GM18519 (cell line): ENCODE data around the gene TMEM161A.

Source experiments
- ATAC-seq: cut with Tn5 transposase; IDR thresholded peaks from one replicate; pipeline ENCODE4 v1.9.1; 2021; ENCODE audit warnings: mild to moderate bottlenecking, moderate library complexity; ENCODE audit not compliant: unreplicated experiment, low FRiP score

TMEM161A gene

DNA sequence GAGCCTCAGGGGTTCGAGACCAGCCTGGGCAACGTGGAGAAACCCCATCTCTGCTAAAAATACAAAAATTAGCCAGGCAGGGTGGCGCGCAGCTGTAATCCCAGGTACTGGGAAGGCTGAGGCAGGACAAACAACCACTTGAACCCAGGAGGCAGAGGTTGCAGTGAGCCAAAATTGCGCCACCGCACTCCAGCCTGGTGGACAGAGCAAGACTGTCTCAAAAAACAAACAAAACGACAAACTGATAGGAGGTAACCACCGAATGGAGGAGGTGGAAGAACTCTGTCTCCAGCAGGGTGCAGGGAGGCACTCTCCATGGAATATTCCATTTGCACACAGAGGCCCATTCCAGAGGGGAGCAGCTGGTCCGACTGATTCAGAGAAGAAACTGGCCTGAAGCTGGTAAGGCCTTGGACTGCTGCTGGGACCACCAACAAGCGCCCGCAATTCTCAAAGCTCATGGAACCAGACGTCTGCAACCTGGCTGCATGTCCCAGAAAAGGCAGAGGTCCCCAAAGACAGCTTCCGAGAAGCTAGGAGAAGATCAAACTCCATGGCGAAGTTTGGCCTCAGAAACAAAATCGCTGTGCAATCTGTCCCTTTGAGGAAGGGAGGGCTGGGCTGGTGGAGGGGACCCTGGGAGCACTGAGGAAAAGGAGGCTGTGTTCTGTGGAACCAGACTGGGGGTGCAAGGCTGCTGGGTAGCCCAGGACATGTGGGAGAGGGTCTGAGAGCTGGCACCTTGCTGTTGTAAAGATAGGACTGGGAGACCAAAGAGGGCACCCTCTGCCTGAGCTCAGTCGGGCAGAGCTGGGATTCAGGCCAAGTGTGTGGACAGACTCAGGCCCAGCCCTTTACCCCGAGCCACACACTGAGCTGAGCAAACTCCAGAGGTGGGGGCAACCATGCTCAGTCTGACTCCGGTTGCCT, 39.3 kb downstream of the TMEM161A start:
- no peak for ATAC-seq

DNA sequence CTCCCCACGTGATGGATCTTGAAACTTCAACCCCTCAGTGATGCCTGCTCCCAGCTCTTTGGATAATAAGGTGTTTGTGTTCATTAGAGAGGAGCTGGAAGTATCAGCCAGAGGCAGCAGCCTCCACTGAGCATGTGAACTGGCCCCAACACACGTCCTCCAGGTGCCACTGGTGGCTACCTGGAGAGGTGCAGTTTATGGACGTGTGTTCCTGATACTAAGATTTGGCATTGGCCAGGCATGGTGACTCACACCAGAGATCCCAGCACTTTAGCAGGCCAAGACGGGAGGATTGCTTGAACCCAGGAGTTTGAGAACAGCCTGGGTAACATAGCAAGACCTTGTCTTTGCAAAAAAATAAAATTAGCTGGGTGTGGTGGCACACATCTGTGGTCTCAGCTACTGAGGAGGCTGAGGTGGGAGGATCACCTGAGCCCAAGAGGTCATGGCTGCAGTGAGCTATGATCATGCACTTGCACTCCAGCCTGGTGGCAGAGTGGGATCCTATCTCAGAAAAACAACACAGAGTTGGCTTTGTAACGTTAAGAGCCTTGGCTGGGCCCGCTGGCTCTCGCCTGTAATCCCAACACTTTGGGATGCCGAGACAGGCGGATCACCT, 40.1 kb downstream of the TMEM161A start:
- no peak for ATAC-seq

DNA sequence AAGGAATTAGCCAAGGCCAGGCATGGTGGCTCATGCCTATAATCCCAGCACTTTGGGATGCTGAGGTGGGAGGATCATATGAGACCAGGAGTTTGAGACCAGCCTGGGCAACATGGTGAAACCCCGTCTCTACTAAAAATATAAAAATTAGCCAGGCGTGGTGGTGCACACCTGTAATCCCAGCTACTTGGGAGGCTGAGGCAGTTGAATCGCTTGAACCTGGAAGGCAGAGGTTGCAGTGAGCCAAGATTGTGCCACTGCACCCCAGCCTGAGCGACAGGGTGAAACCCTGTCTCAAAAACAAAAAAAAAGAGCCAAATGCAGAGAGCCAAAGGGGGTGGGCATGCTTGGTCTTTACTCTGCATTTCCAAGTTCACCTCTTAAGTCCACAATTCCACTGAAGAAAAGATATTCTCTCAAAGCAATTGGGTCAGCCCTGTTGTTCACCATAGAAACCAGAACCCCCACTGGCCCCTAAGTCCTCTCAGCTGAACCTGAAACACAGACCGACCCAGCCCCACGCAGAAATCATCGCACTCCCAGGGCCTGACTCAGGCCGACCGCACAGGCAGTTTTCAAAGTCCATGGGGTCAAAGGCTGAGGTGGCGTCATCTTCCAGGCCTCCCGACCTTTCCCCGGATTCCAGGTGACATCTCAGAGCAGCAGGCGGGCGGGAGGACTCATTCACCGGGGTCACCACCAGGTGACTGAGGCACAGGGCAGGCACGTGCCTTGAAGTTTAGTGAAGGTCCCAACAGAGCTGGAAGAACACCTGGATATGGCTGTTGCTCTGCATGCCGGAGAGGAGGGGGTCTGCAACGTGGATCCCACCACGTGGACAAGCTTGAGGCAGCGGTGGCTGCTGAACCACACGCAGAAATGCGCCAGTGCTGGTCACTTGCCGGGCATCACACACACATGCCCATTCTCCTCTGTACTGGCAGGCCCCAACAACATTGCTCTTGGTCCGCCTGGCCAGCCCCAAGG, 41.3 kb downstream of the TMEM161A start:
- ATAC-seq: no peak

DNA sequence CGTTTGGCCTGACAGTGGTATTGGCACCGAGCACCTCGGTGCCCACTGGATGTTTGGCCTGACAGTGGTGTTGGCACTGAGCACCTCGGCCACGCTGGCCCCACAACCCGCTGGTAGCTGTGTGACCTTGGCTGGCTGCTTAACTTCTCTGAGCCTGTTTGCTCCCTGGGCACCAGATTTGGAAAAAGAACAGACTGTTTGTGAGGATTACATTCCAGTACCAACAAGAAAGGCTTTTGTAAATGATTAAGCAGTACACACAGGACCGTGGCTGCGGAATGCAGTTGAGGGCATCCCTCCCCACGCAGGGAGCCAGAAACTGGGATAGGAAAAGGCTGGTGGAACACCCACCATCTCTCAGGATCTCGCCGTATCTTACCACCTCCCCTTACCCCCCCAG, 42.6 kb downstream of the TMEM161A start:
- no peak for ATAC-seq

DNA sequence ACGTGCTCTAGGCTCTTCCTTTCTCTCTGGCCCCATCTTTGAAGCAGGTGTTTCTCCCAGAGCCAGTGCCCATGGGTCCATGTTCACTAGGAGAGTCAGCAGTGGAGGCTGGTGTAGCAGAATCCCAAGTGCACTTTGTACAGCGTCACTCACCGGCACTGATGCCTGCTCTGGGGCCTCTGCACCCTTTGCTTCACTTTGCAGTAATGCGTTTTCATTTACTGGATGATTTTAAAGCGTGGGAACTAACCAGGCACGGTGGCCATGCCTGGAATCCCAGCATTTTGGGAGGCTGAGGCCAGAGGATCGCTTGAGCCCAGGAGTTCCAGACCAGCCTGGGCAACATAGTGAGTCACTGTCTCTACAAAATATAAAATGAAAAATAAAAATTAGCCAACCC, 43.8 kb downstream of the TMEM161A start:
- no peak for ATAC-seq

DNA sequence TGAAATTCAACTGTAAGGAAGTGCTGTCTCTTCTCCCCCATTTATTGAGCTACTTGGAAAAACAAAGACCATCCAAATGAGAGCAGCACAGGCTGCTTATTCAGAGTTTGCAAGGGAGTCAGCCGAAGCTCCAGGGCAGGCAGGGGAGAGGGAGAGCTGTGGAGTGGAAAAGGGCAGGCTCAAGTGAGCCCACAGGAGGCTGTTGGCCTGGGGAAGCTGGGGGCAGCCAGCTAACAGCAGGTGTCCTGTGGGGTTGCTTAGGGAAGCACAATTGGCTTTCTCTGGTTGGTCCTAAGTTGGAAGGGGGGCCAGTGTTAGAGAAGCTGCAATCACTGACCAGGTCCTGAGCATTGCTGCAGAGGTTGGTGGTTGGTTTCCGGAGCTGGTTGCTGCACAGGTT, 50.6 kb downstream of the TMEM161A start:
- no peak for ATAC-seq

DNA sequence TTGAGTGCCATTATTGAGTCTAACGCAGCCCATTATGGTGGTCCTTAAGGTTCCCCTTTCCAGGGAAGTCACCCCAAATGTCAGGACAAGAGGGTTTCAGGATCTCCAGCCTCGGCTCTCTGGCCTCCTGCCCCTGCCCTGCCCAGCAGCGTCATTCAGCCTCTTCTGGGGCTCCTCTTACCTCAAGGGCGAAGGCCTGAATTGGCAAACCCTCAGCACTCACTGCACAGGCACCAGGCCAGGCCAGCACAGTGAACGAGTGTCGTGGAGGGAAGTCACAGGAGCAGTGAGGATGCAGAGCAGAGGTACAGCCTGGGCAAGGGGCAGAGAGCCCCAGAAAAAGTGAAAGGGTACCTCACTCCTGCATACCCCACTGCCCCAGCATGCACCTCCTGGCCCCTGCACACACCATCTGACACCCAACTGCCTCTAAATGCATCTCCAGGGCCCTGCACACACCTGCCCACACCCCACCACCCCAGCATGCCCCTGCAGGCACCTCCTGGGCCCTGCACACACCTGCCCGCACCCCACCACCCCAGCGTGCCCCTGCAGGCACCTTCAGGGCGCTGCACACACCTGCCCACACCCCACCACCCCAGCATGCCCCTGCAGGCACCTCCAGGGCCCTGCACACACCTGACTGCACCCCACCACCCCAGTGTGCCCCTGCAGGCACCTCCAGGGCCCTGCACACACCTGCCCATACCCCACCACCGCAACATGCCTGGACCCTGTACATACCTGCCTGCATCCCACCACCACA, 54.7 kb downstream of the TMEM161A start:
- no peak for ATAC-seq

DNA sequence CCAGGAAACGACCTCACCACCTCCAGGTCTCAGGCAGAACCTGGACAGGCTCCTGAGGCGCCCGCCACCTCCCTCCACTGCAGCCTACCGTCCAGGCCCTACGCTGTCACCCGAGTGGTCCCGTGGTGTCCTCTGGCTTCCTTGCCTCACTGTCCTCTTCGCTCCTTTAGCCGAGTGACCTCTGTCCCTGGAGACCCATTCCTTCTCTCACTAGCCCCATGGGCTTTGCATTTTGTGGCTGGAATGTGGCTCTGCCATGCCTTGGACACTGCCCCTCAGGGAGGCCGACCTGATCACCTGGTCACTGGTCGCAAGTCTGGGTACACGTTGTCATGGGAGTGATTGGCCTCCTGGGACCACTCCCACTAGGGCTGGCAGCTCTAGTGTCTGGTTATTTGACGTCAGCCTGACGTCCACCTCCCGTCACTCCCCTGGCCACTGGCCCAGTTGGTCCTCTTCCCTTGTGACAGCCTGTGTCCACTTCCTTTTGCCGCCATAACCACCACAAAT, 56.6 kb downstream of the TMEM161A start:
- ATAC-seq: no peak

DNA sequence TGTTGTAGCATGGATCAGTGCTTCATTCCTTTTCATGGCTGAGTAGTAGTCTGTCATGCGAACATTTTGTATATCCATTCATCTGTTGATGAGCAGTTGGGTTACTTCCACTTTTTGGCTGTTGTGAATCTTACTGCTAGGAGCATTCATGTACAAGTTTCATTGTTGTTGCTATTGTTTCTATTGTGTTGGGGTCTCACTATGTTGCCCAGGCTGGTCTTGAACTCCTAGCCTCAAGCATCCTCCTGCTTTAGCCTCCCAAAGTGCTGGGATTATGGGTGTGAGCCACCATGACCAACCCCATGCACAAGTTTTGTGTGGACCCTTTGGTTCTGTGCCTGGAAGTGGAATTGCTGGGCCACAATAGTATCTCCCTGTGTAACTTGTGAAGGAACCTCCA, 58.7 kb downstream of the TMEM161A start:
- ATAC-seq: no peak

DNA sequence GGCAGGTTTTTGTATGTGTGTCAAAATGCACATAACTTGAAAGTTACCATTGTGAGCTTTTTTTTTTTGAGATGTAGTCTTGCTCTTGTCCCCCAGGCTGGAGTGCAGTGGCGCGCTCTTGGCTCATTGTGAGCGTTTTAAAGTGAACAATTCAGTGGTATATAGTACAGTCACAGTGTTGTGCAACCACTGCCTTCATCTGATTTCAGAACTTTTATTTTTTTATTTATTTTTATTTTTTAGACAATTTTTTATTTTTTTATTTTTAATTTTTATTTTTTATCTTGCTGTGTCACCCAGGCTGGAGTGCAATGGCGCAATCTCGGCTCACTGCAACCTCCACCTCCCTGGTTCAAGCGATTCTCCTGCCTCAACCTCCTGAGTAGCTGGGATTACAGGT, 59.5 kb downstream of the TMEM161A start:
- no peak for ATAC-seq

DNA sequence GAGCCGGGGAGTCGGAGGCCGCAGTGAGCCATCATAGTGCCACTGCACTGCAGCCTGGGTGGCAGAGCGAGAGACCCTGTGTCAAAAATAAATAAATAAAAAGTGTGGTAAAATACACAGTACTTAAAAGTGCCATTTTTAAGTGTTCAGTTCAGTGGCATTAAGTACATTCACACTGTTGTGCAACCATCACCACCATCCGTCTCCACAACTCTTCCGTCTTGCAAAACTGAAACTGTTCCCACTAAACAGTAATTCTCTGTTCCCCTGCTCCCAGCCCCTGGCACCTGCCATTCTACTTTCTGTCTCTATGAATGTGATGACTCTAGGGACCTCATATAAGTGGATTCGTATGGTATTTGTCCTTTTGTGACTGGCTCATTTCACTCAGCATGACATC, 61.2 kb downstream of the TMEM161A start:
- ATAC-seq: no peak

DNA sequence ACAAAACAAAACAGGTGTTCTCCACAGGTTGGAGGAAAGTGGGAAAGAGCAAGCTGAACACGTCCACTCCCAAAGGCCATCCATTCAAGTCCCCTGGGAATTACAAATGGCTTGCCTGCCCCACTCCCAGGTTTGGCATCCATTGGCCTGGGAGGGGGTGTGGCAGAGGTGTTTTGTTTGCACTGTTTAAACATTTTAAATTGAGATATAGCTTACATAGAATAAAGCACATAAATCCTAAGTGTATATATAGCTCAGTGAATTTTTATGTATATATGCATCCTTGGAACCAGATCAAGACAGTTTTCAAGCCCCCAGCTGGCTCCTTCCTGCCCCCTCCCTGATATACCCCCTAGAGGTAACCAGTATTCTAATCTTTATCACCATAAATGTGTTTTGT, 61.8 kb downstream of the TMEM161A start:
- no peak for ATAC-seq

DNA sequence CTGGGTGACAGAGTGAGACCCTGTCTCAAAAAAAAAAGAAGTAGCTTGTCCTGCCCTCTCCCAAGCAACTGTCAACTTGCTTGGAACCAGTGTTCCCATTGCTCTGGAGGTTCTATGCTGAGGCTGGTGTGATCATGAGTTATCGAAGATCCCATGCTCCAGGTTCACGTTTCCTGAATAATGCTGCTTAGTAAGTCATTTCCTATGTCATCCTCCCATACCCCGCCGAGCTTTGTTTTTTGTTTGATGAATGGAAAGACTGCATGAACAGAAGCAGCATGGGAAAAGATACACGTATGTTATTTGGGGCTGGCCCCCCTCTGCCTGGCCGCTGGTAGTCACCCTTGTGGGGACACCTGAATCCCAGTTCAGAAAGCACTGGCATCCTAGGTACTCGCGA, 63.2 kb downstream of the TMEM161A start:
- ATAC-seq: no peak

DNA sequence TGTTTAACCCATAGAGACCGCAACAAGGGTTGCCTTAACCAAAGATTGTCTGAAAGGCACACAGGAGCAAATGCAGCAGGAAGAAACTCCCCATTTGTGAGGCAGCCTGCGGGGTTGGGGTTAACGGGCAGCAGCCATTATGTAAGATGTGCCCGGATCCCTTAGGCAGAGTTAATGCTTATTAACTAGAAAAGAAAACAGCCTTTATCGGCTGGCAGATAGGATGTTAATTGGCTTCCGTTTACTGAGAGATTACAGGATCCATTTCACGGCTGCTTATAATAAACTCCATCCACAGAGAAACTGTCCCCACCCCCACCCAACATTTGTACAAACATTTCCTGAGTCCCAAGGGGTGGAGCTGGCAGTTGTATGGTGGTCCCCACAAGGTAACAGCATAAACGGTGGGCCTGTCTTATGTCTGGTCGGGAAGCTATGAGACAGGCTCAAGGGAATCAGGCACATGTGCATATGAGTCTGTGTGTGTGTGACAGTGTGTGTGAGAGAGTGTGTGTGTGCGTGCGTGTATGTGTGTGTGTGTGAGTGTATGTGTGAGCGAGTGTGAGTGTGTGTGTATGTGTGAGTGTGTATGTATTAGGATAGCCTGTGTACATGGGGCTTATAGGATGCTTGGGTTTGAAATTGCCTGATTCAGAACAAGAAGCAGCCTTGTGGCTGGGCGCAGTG, 63.9 kb downstream of the TMEM161A start:
- ATAC-seq: no peak

DNA sequence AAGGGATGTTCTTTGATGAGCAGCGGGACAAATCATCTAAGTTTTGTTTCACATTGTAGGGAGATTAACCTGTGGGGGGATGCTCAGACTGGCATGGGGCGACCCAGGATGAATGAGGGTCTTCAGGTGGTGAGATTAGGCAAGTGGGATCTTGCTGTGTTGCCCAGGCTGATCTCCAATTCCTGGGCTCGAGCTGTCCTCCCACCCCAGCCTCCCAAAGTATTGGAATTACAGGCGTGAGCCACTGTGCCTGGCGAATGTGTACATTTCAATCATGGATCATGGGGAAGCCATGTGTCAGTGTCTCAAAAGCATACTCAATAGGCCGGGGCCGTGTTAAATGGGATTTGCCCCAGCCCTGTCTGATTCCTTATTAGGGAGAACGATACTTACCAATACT, 66.4 kb downstream of the TMEM161A start:
- ATAC-seq: no peak
